Measurements from ENCODE around the gene PRMT5. TPM values are rescaled to one million over a fixed set of nuclear protein-coding genes. Genes with fewer than 3 reads are reported as not detected.

PRMT5 gene
- total RNA-seq, 2 experiments from 2014 or later = 15.6 to 19.3 TPM

DNA sequence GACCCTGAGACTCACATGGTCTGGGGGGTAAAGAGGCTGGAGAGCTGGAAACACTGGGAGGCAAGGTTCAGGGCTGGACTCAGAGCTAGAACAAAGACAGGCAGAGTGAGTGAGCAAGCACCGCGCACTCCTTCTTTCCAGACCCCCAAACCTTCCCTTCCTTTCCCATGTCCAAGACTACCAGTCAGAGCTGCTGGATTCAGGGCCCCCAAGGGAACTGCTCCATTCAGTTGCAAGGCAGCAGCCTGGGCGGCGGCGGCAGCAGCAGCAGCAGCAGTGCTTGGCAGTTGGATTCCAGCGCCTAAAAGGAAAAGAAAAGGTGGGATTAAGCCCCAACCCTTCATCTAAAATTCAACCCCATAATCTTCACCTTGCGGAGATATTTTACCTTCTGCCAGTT, 27.4 kb downstream of the PRMT5 start:
- intact Hi-C loops (cut with DNase I, micrococcal nuclease) = loop anchor here in 1 of 2 experiments (5.0 kb wide), 1 partner anchor 44 kb away; no protein-coding TSS in a partner anchor
- no peak for DNase-seq
- H3K27ac ChIP-seq (ENCODE audit: low read depth in 1 of 2, low read length in 2 of 2) = no peak overlapping the region
- peaks cover 69% of the 10 kb centered on the region for H3K36me3 ChIP-seq (ENCODE audit: insufficient read depth, low read length)
- Mint-ChIP-seq H3K36me3 (ENCODE audit: low read depth) (peaks cover 66% of the 10 kb centered on the region), H3K4me3 (no peak overlapping the region), H3K27me3 (no peaks in the 10 kb centered on the region), H3K9me3 (no peaks in the 10 kb centered on the region), H3K4me1 (ENCODE audit: low read depth) (peaks cover 15% of the 10 kb centered on the region), H3K27ac (no peak overlapping the region)
- H3K4me1 ChIP-seq (ENCODE audit: insufficient read depth, low read length) = peaks cover 13% of the 10 kb centered on the region
- TF ChIP-seq, protein P1, sequence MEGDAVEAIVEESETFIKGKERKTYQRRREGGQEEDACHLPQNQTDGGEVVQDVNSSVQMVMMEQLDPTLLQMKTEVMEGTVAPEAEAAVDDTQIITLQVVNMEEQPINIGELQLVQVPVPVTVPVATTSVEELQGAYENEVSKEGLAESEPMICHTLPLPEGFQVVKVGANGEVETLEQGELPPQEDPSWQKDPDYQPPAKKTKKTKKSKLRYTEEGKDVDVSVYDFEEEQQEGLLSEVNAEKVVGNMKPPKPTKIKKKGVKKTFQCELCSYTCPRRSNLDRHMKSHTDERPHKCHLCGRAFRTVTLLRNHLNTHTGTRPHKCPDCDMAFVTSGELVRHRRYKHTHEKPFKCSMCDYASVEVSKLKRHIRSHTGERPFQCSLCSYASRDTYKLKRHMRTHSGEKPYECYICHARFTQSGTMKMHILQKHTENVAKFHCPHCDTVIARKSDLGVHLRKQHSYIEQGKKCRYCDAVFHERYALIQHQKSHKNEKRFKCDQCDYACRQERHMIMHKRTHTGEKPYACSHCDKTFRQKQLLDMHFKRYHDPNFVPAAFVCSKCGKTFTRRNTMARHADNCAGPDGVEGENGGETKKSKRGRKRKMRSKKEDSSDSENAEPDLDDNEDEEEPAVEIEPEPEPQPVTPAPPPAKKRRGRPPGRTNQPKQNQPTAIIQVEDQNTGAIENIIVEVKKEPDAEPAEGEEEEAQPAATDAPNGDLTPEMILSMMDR (IDR thresholded peaks at IDR 0.05) = no peak
- H3K4me3 ChIP-seq (ENCODE audit: low read length) = no peak overlapping the region
- ATAC-seq (ENCODE audit: poor library complexity) = no peak
- CTCF ChIA-PET = interaction anchor here (0.7 to 2.9 kb wide), 6 partner anchors 15 to 332 kb away, joined by 3 to 23 read pairs (median 10); partner anchors contain the start of gene LRP10
- no peaks in the 10 kb centered on the region for H3K27me3 ChIP-seq (ENCODE audit: control insufficient read depth in 1 of 2, insufficient read depth in 2 of 2, low read length in 2 of 2)
- POLR2A ChIA-PET = interaction anchor here (1.5 to 1.6 kb wide), 2 partner anchors 13 to 27 kb away, joined by 3 read pairs; partner anchors contain the start of gene PRMT5
- H3K9me3 ChIP-seq (ENCODE audit: control insufficient read depth in 1 of 2, insufficient read depth in 1 of 2, low read length in 2 of 2) = no peaks in the 10 kb centered on the region

DNA sequence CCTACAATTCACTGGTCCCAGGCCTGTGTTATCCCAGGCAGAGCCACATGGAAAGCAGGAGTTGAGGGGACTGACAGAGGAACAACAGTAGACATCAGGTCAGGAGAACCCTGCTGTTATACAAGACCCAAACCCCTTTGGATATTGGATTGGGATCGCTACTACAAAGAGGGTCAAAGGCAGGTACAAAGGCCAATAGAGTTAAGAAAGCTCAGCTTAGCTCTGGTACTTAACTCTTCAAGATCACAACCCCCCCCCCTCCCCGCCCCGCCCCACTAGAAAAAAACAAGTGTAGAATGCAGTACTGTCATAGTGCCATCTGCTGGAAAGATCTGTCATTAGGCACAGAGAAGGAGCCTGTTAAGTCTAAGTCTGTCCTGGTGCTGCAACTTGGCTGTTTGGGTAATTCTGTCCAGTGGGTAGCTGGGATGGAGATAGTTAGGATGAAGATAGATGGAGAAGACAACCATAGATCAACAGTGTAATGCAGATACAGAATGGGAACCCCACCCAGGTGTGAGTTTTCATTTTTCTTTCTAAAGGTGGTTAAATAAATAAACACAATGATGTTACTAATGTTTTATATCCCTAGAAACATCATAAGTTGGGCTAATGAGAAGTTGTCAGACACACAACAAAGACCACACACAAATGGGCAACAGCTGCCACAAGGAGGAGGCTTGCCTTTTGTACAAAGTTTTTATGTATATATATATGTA, 28.9 kb downstream of the PRMT5 start:
- Histone ChIP-seq H3K4me1 (ENCODE audit: insufficient read depth, low read length) (peaks cover 13% of the 10 kb centered on the region), H3K9me3 (ENCODE audit: control insufficient read depth in 1 of 2, insufficient read depth in 1 of 2, low read length in 2 of 2) (no peaks in the 10 kb centered on the region), H3K36me3 (ENCODE audit: insufficient read depth, low read length) (peaks cover 55% of the 10 kb centered on the region), H3K4me3 (ENCODE audit: low read length) (no peak overlapping the region), H3K27ac (ENCODE audit: low read depth in 1 of 2, low read length in 2 of 2) (no peak overlapping the region), H3K27me3 (ENCODE audit: control insufficient read depth in 1 of 2, insufficient read depth in 2 of 2, low read length in 2 of 2) (no peaks in the 10 kb centered on the region)
- no peak overlapping the region for H3K27ac Mint-ChIP-seq
- TF ChIP-seq, protein P1 (IDR thresholded peaks at IDR 0.05) = peak; percentile 68
- H3K27me3 Mint-ChIP-seq = no peaks in the 10 kb centered on the region
- peaks cover 15% of the 10 kb centered on the region for H3K4me1 Mint-ChIP-seq (ENCODE audit: low read depth)
- peak in 13 of 14 experiments; percentile 14 to 87 (median 36) for DNase-seq
- peak; percentile 92 for ATAC-seq (ENCODE audit: poor library complexity)
- no peaks in the 10 kb centered on the region for H3K9me3 Mint-ChIP-seq
- CTCF ChIA-PET = interaction anchor here (0.9 to 2.9 kb wide), 10 partner anchors 12 to 340 kb away, joined by 3 to 23 read pairs (median 6); partner anchors contain the start of genes LRP10 and PRMT5
- POLR2A ChIA-PET = interaction anchor here (0.5 to 1.9 kb wide), 10 partner anchors 12 to 330 kb away, joined by 3 to 9 read pairs (median 4); partner anchors contain the start of genes LRP10, PRMT5 and RBM23
- intact Hi-C loops (cut with DNase I, micrococcal nuclease) = loop anchor here (1.0 to 5.0 kb wide), 5 partner anchors 12 to 330 kb away; no protein-coding TSS in a partner anchor
- peaks cover 51% of the 10 kb centered on the region for H3K36me3 Mint-ChIP-seq (ENCODE audit: low read depth)
- no peak overlapping the region for H3K4me3 Mint-ChIP-seq

DNA sequence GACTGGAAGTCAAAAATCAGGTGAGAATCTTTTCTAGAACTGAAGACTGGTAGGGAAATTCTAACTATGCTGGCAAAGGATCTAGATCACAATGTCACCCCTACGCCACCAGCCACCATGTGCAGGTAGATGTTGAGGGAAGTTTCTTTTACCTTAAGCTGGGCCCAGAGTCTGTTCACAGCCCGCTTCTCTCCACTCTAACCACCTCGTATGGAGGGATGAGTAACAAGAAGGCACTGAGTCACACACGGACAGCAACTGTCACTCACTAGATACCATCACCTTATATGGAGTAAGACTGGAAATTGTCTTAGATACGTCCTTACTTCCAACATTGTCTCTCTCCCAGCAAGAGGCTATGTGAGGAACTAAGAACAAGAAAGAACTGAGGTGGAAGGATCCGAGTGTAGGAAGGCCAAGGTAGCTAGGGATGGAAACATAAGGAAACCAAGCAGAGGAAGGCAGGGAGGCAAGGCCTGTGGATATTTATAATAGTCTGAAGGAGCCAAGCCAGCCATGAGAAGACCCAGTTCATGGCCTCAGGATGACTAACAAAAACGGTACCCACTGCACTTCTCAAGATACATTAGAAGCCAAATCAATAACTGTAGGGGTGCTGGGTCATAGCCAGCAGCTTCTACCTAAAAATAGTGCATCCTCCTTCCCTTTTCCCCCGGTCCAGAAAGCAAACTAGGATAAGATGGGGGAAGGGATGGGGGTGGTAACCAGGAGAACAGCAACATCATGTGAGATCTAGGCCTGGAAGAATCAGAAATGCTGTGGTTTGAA, 30.7 kb downstream of the PRMT5 start:
- Mint-ChIP-seq H3K27me3 (no peaks in the 10 kb centered on the region), H3K9me3 (no peaks in the 10 kb centered on the region), H3K27ac (no peak overlapping the region), H3K4me1 (ENCODE audit: low read depth) (peaks cover 15% of the 10 kb centered on the region), H3K4me3 (no peak overlapping the region), H3K36me3 (ENCODE audit: low read depth) (peaks cover 33% of the 10 kb centered on the region)
- H3K27me3 ChIP-seq (ENCODE audit: control insufficient read depth in 1 of 2, insufficient read depth in 2 of 2, low read length in 2 of 2) = no peaks in the 10 kb centered on the region
- no peaks in the 10 kb centered on the region for H3K9me3 ChIP-seq (ENCODE audit: control insufficient read depth in 1 of 2, insufficient read depth in 1 of 2, low read length in 2 of 2)
- ChIA-PET POLR2A (interaction anchor here (1.7 kb wide), 1 partner anchor 328 kb away, joined by 5 read pairs; no protein-coding TSS in a partner anchor), CTCF (interaction anchor here (0.8 to 2.9 kb wide), 2 partner anchors 12 to 26 kb away, joined by 3 to 23 read pairs; partner anchors contain the start of gene LRP10)
- peaks cover 43% of the 10 kb centered on the region for H3K36me3 ChIP-seq (ENCODE audit: insufficient read depth, low read length)
- ATAC-seq (ENCODE audit: poor library complexity) (no peak), DNase-seq (no peak)
- no peak overlapping the region for H3K27ac ChIP-seq (ENCODE audit: low read depth in 1 of 2, low read length in 2 of 2)
- intact Hi-C loops (cut with DNase I, micrococcal nuclease) = loop anchor here in 1 of 2 experiments (1.0 to 5.0 kb wide), 3 partner anchors 246 to 341 kb away; no protein-coding TSS in a partner anchor
- H3K4me1 ChIP-seq (ENCODE audit: insufficient read depth, low read length) = peaks cover 13% of the 10 kb centered on the region
- no peak overlapping the region for H3K4me3 ChIP-seq (ENCODE audit: low read length)
- TF ChIP-seq, protein P1 (IDR thresholded peaks at IDR 0.05) = no peak
